SK-N-SH treated with all-trans-retinoic acid at 6 μM for 48 hours (cell line): Measurements from ENCODE around the gene LXN.

ENCODE experiments used
- ARNTL ChIP-seq: fragments of 450-650 bp; formaldehyde crosslinking; IDR thresholded peaks from 2 replicates; pipeline ENCODE4 v1.5.0; 2020; ENCODE audit warnings: low read depth, mild to moderate bottlenecking, moderate library complexity, borderline replicate concordance
- BACH2 ChIP-seq: fragments of 250-450 bp; sonication (Bioruptor Pico); IDR thresholded peaks from 2 replicates; pipeline ENCODE4 v1.9.0; 2021; ENCODE audit warnings: mild to moderate bottlenecking, borderline replicate concordance
- CSDC2 ChIP-seq: fragments of 250-450 bp; sonication (Bioruptor Pico); IDR thresholded peaks from 2 replicates; pipeline ENCODE4 v1.5.0; 2020; ENCODE audit warnings: mild to moderate bottlenecking, moderate library complexity
- ISL1 ChIP-seq: fragments of 250-450 bp; sonication (Bioruptor Pico); IDR thresholded peaks from 2 replicates; pipeline ENCODE4 v2.1.2; 2022; ENCODE audit warnings: mild to moderate bottlenecking, moderate library complexity
- PPARA ChIP-seq: fragments of 250-450 bp; sonication (Bioruptor Pico); IDR thresholded peaks from 2 replicates; pipeline ENCODE4 v1.5.0; 2020; ENCODE audit warnings: mild to moderate bottlenecking, borderline replicate concordance
- SNAI2 ChIP-seq: fragments of 250-450 bp; sonication (Bioruptor Pico); IDR thresholded peaks from 2 replicates; pipeline ENCODE4 v1.5.0; 2020; ENCODE audit warnings: mild to moderate bottlenecking, moderate library complexity
- ZFP3 ChIP-seq: fragments of 250-450 bp; sonication (Bioruptor Pico); IDR thresholded peaks from 2 replicates; pipeline ENCODE4 v1.5.0; 2020; ENCODE audit warnings: mild to moderate bottlenecking, moderate library complexity
- ZNF70 ChIP-seq: fragments of 450-650 bp; formaldehyde crosslinking; IDR thresholded peaks from 2 replicates; pipeline ENCODE4 v1.5.0; 2020; ENCODE audit warnings: mild to moderate bottlenecking, moderate library complexity
- TF ChIP-seq, protein P1 (sequence below): fragments of 250-450 bp; sonication (Bioruptor Pico); IDR thresholded peaks from 2 replicates; pipeline ENCODE4 v1.5.1; 2021; ENCODE audit warnings: mild to moderate bottlenecking, moderate library complexity
- TF ChIP-seq, protein P2 (sequence below): fragments of 250-450 bp; sonication (Bioruptor Pico); IDR thresholded peaks from 2 replicates; pipeline ENCODE4 v1.5.1; 2020; ENCODE audit warnings: low read depth, mild to moderate bottlenecking, moderate library complexity

DNA sequence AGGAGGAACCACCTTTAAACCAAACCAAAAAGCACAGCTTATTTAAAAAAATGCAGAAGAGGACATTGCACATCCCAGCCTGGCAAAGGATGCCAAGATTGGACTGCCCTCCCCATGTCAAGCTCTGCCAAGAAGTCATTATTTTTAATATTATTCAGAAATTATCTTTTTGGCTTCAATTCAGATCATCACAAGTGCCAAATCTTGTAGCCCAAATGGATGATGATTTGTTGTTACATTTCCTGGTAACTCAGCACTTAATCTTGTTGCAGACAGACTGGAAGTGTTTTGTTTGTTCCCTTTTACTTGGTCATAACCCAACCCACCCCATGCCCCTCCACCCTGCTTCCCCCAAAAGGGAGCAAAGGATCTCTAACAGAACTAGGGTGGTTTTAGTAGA lies 28.1 kb upstream of the LXN start:
- TF ChIP-seq ISL1 (CRISPR knock-in tag), result peak; percentile 93
- no peak for TF ChIP-seq BACH2 (CRISPR knock-in tag)
- TF ChIP-seq, protein P1, sequence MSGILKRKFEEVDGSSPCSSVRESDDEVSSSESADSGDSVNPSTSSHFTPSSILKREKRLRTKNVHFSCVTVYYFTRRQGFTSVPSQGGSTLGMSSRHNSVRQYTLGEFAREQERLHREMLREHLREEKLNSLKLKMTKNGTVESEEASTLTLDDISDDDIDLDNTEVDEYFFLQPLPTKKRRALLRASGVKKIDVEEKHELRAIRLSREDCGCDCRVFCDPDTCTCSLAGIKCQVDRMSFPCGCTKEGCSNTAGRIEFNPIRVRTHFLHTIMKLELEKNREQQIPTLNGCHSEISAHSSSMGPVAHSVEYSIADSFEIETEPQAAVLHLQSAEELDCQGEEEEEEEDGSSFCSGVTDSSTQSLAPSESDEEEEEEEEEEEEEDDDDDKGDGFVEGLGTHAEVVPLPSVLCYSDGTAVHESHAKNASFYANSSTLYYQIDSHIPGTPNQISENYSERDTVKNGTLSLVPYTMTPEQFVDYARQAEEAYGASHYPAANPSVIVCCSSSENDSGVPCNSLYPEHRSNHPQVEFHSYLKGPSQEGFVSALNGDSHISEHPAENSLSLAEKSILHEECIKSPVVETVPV, result no peak
- TF ChIP-seq CSDC2, result no peak
- no peak for TF ChIP-seq ZFP3 (CRISPR knock-in tag)
- TF ChIP-seq, protein P2, sequence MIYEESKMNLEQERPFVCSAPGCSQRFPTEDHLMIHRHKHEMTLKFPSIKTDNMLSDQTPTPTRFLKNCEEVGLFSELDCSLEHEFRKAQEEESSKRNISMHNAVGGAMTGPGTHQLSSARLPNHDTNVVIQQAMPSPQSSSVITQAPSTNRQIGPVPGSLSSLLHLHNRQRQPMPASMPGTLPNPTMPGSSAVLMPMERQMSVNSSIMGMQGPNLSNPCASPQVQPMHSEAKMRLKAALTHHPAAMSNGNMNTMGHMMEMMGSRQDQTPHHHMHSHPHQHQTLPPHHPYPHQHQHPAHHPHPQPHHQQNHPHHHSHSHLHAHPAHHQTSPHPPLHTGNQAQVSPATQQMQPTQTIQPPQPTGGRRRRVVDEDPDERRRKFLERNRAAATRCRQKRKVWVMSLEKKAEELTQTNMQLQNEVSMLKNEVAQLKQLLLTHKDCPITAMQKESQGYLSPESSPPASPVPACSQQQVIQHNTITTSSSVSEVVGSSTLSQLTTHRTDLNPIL (CRISPR knock-in tag), result no peak
- TF ChIP-seq ZNF70, result no peak
- TF ChIP-seq ARNTL (CRISPR knock-in tag), result no peak
- no peak for TF ChIP-seq PPARA (CRISPR knock-in tag)
- TF ChIP-seq SNAI2 (CRISPR knock-in tag), result no peak
